HG02642 (cell line): Measurements from ENCODE around the gene CCDC117.
"Not testable (repeated sequence)": the region's sequence is repeated elsewhere in the genome, so short reads cannot be mapped to it uniquely, and the experiment has no call there.

ENCODE experiments used
- ATAC-seq: cut with Tn5 transposase; IDR thresholded peaks from one replicate; pipeline ENCODE4 v1.9.1; 2021; ENCODE audit warnings: mild to moderate bottlenecking; ENCODE audit not compliant: unreplicated experiment, poor library complexity

CCDC117 gene

GRCh38 chr22:28772633-28773460 is at the start of gene CCDC117:
Gene CCDC117, plus strand, starts transcription at chr22:28772695. Its CDS starts 155 bp downstream, at chr22:28772850.
- ATAC-seq: peak; percentile 93

GRCh38 chr22:28728002-28728401 is 44.5 kb upstream of the CCDC117 start:
- ATAC-seq: no peak

- ATAC-seq: no peak
Measured at GRCh38 chr22:28728621-28729313, 43.7 kb upstream of the CCDC117 start.

GRCh38 chr22:28730179-28730578 is 42.3 kb upstream of the CCDC117 start:
- no peak for ATAC-seq

- no peak for ATAC-seq
Measured at GRCh38 chr22:28734393-28734792, 38.1 kb upstream of the CCDC117 start.

- ATAC-seq: no peak
Measured at GRCh38 chr22:28736301-28737155, 36.0 kb upstream of the CCDC117 start.

- ATAC-seq: no peak
Measured at GRCh38 chr22:28737701-28738100, 34.8 kb upstream of the CCDC117 start.

- not testable (repeated sequence) for ATAC-seq
Measured at GRCh38 chr22:28738876-28739275, 33.6 kb upstream of the CCDC117 start.

- no peak for ATAC-seq
Measured at GRCh38 chr22:28741200-28741784, 31.2 kb upstream of the CCDC117 start.

- peak; percentile 92 for ATAC-seq
Measured at GRCh38 chr22:28741785-28742561, 30.5 kb upstream of the CCDC117 start, which contains the start of the genes CHEK2 and HSCB. Gene CHEK2, minus strand, starts transcription at chr22:28741820. Its CDS starts 7,099 bp downstream, at chr22:28734721. Gene HSCB, plus strand, starts transcription at chr22:28742039. Its CDS starts 57 bp downstream, at chr22:28742096.

GRCh38 chr22:28742562-28742962 is 29.9 kb upstream of the CCDC117 start:
- ATAC-seq: no peak

GRCh38 chr22:28743852-28744251 is 28.6 kb upstream of the CCDC117 start:
- no peak for ATAC-seq

GRCh38 chr22:28750471-28750881 is 22.0 kb upstream of the CCDC117 start:
- no peak for ATAC-seq

GRCh38 chr22:28754512-28754911 is 18.0 kb upstream of the CCDC117 start:
- not testable (repeated sequence) for ATAC-seq

- no peak for ATAC-seq
Measured at GRCh38 chr22:28759861-28760560, 12.5 kb upstream of the CCDC117 start.

GRCh38 chr22:28761449-28761755 is 11.1 kb upstream of the CCDC117 start:
- ATAC-seq: no peak

- ATAC-seq: not testable (repeated sequence)
Measured at GRCh38 chr22:28762000-28762399, 10.5 kb upstream of the CCDC117 start.

- no peak for ATAC-seq
Measured at GRCh38 chr22:28766628-28767027, 5.9 kb upstream of the CCDC117 start.
